HG03103 (cell line): Measurements from ENCODE around the gene TMEM132A.

Source experiments
- ATAC-seq: cut with Tn5 transposase; IDR thresholded peaks from one replicate; pipeline ENCODE4 v1.9.1; 2021; ENCODE audit warnings: low read depth; ENCODE audit not compliant: unreplicated experiment

TMEM132A gene

DNA sequence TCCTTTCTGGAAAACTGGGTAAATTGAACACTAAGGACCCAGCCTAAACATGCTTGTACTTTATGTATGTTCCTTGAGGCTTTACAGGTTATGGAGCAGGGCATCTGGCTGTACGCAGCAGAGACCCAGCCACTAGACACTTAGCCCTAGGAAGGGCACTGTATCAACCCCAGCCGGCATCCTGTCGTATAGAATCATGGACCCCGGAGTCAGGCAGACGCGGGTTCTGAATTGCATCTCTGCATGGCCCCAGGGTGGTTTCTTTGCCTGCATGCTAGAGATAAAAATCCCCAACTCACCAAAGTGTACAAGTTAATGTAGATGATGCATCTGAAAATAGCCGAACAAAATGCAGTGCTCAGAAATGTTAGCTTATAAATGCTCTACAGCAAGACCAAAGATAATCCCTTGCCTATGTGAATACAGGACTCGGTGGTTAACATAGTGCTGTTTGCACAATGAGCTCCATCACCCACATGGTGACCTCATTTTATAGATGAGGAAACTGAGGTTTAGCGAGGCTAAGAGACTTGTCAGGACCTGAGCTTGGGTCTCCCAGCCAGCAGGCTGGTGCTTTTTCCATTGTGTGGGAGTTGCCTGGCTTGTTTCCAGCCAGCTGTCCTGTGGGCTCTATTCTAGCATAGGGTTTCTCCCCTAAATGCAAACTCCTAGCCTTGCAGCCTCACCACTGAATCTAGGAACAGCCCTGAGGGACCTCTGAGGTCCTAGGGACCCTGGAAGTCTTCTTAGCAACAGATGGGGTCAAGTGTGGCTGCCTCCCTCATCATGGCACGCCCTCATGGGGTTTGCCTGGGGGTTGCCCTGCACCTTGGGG is 54.5 kb downstream of the TMEM132A start:
- no peak for ATAC-seq

DNA sequence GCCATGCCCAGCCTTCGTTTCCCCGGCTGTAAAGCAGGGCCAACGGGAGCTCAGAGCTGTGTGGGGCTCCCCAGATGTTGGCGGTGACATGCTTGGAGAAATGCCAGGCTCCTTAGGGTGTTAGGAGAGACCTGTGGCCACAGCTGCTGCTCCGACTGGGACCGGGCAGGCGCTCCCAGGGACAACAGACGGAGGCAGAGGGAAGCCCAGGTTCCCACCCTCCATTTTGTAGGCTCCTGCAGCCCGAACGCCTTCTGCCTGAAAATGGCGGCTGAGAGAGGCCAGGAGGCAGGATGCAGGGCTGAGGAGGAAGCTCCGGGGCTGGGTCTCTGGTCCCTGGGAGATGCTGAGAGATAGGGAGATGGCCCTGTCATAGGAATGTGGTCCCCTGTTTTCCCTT is 57.3 kb downstream of the TMEM132A start:
- ATAC-seq = no peak

- ATAC-seq = no peak
Observed at GRCh38 chr11:60982184-60982583, 57.9 kb downstream of the TMEM132A start.

- no peak for ATAC-seq
Observed at GRCh38 chr11:60984149-60984548, 59.9 kb downstream of the TMEM132A start.

- ATAC-seq = no peak
Observed at GRCh38 chr11:60984636-60985035, 60.4 kb downstream of the TMEM132A start.

DNA sequence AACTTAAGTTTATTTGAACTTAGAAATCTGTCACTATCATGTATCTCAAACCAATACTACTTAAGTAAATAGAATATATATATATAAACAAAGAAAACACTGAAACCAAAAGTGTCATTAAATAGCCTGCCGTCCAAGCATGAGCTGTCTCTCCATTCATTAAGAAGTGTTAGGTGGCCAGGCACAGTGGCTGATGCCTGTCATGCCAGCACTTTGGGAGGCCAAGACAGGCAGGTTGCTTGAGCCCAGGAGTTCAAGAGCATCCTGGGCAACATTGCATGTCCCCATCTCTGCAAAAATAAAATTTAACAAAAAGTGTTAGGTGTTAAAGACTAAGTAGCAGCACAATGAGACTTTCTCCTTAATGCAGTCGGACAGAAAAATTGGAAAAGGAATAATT is 61.2 kb downstream of the TMEM132A start:
- ATAC-seq = no peak

- ATAC-seq = no peak
Observed at GRCh38 chr11:60985991-60986915, 62.0 kb downstream of the TMEM132A start.
